Vagina (tissue), 2 donors: ENCODE data around the gene MCM3.

Source experiments
- POLR2AphosphoS5 ChIP-seq, 2 donors: sonication (generic); formaldehyde crosslinking; IDR thresholded peaks; one replicate each; pipeline ENCODE4 v1.9.0; 2017; ENCODE audit warnings: antibody characterized with exemption in 2 of 2, mild to moderate bottlenecking in 2 of 2, low read depth in 1 of 2; ENCODE audit not compliant: insufficient read depth in 1 of 2
- TF ChIP-seq, protein P1 (sequence below), 3 experiments: fragments of 450-650 bp in 2 of 3; fragments of 200-600 bp in 1 of 3; sonication (generic) in 1 of 3; IDR thresholded peaks; one replicate each; pipeline ENCODE4 v1.5.1; 2017 to 2019; ENCODE audit warnings: antibody characterized with exemption in 3 of 3, mild to moderate bottlenecking in 2 of 3, moderate library complexity in 2 of 3

DNA sequence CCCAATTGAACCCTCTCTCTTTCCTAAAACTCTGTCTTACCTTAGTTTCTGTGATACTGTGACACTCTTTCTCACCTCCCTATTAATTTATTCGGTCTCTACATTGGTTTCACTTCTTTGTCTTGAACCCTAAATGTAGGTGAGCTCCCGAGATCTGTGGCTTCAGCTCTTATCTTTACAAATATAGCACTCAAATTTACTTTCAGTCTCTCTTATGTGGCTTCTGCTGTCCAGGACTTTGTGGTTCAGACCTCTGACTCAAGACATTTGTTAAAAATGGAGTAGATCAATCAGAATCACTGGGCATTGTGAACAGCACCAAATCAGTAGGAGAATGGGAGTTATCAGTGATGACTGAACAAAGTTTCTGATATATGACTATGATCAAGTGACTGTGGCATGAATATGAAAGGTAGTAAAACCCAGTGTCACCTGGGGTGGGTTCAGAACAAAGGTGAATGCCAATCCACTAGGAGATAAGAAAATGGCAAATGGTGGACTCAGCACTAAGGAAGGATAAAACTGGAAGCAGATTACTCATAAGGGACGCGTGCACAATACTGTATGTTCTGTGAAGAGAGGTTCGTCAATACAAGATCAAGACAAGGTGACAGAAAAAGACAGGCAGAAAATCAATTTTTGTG, 67.5 kb downstream of the MCM3 start:
- TF ChIP-seq, protein P1, sequence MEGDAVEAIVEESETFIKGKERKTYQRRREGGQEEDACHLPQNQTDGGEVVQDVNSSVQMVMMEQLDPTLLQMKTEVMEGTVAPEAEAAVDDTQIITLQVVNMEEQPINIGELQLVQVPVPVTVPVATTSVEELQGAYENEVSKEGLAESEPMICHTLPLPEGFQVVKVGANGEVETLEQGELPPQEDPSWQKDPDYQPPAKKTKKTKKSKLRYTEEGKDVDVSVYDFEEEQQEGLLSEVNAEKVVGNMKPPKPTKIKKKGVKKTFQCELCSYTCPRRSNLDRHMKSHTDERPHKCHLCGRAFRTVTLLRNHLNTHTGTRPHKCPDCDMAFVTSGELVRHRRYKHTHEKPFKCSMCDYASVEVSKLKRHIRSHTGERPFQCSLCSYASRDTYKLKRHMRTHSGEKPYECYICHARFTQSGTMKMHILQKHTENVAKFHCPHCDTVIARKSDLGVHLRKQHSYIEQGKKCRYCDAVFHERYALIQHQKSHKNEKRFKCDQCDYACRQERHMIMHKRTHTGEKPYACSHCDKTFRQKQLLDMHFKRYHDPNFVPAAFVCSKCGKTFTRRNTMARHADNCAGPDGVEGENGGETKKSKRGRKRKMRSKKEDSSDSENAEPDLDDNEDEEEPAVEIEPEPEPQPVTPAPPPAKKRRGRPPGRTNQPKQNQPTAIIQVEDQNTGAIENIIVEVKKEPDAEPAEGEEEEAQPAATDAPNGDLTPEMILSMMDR (IDR thresholded peaks at IDR 0.05): no peak
- no peak for TF ChIP-seq POLR2AphosphoS5 (IDR thresholded peaks at IDR 0.05; ENCODE audit: insufficient read depth in 1 of 2, low read depth in 1 of 2)
